ENCODE measurements around the gene NXPH4. TPM values are rescaled to one million over a fixed set of nuclear protein-coding genes. Genes with fewer than 3 reads are reported as not detected.

NXPH4 gene
- total and polyA plus RNA-seq, 7 experiments from 2014 or later, result 0.31 TPM; not detected in 6

DNA sequence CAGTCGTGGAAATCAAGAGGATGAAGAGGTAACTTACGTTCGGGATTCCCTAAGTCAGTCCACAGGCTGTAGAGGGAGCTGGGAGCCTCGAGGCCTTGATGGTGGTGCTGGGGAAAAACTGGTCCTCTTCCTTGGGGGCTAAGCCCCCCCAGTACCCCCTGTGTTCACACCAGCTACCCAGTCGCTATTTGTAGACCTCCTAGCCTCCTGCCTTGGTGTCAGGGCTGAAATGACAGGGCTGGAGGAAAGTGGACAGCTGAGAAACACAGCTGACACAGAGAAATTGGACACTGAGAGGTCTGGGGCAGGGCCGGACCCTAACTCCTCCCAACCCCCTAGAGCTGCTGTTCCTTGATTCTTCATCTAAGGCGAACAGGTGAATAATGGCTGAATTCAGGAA lies 34.4 kb downstream of the NXPH4 start, which contains the start of gene STAC3:
STAC3 (minus strand) TSS at position 232 of the 400 bp plus-strand sequence. CDS start 1,551 bp downstream, outside the sequence.
- POLR2A ChIA-PET, result interaction anchor here (0.6 kb wide), 1 partner anchor 8 kb away, joined by 3 read pairs; no protein-coding TSS in a partner anchor
- Mint-ChIP-seq H3K9me3 (peaks cover 0 to 2% (median 0%) of the 10 kb centered on the region in 11 donors), H3K36me3 (peaks cover 0 to 19% (median 12%) of the 10 kb centered on the region in 5 donors), H3K27ac (peak within 1 kb of the TSS in 1 of 9 donors; percentile 41), H3K4me1 (peaks cover 0 to 9% (median 6%) of the 10 kb centered on the region in 7 donors), H3K27me3 (peaks cover 0 to 4% (median 0%) of the 10 kb centered on the region in 5 donors), H3K4me3 (no peak within 1 kb of the TSS)
- ATAC-seq (no peak), DNase-seq (no peak)
- no peak within 1 kb of the TSS for H3K27ac ChIP-seq (ENCODE audit: low read depth, low read length)
- H3K9me3 ChIP-seq (ENCODE audit: control insufficient read depth in 2 of 3, low read length in 3 of 3), result no peaks in the 10 kb centered on the region
- no peaks in the 10 kb centered on the region for H3K27me3 ChIP-seq (ENCODE audit: control insufficient read depth in 2 of 2, insufficient read depth in 2 of 2, low read length in 2 of 2)
- peaks cover 0 to 15% (median 5%) of the 10 kb centered on the region in 3 experiments for H3K36me3 ChIP-seq (ENCODE audit: control insufficient read depth in 2 of 3, insufficient read depth in 3 of 3, low read length in 3 of 3)
- CTCF ChIA-PET, result interaction anchor here (0.6 to 1.1 kb wide), 4 partner anchors 8 to 143 kb away, joined by 3 to 4 read pairs (median 3); no protein-coding TSS in a partner anchor
- no peak within 1 kb of the TSS for H3K4me3 ChIP-seq (ENCODE audit: low read length)
- intact Hi-C loops (cut with micrococcal nuclease), result no loop called here
- H3K4me1 ChIP-seq (ENCODE audit: control insufficient read depth in 2 of 2, insufficient read depth in 2 of 2, low read length in 2 of 2), result no peaks in the 10 kb centered on the region

DNA sequence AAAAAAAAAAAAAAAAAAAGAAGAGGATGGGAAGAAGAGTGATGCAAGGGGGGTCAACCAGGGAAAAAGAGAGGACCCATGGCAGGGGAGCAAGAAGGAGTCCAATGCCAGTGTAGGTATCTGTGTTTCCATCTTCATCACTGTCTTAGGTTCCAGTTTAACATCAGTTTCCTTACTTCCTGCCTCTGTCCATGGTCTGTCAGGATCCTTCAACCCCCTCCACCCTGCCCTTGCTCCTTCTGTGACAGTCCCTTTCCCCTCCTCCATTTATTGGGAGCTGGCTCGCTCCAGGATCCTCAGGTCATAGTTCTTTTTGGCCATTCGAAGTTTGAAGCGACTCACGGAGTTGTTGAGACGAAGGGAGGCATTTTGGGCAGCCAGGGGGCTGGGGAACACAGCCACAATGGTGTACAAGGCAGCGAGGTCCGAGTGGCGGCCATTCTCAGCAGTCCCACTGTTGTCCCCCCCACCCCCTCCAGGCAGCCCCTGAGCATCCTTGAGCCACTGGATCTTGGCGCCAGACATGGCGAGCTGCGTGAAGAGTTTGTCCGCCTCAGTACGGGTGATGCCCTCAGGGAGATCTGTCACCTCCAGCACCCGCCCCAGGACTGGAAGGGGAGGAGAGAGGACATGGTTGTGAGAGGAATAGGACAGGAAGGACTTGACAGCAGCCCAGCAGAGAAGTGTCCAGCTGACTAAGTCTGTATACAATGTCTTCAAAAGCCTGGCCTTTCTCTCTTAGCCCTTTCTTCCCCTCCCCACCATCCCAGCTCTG lies 38.1 kb downstream of the NXPH4 start:
- Mint-ChIP-seq H3K4me3 (no peak overlapping the region), H3K36me3 (peaks cover 0 to 39% (median 22%) of the 10 kb centered on the region in 5 donors), H3K9me3 (no peaks in the 10 kb centered on the region), H3K27ac (peak overlapping the region in 1 of 9 donors; percentile 16), H3K4me1 (no peaks in the 10 kb centered on the region), H3K27me3 (no peaks in the 10 kb centered on the region)
- POLR2A ChIA-PET, result no interaction called here
- H3K4me1 ChIP-seq (ENCODE audit: control insufficient read depth in 2 of 2, insufficient read depth in 2 of 2, low read length in 2 of 2), result no peaks in the 10 kb centered on the region
- H3K9me3 ChIP-seq (ENCODE audit: control insufficient read depth in 2 of 3, low read length in 3 of 3), result no peaks in the 10 kb centered on the region
- intact Hi-C loops (cut with micrococcal nuclease), result no loop called here
- H3K27ac ChIP-seq (ENCODE audit: low read depth, low read length), result no peak overlapping the region
- CTCF ChIA-PET, result interaction anchor here (0.7 to 1.2 kb wide), 2 partner anchors 32 to 466 kb away, joined by 3 to 4 read pairs; no protein-coding TSS in a partner anchor
- peaks cover 10 to 50% (median 33%) of the 10 kb centered on the region in 3 experiments for H3K36me3 ChIP-seq (ENCODE audit: control insufficient read depth in 2 of 3, insufficient read depth in 3 of 3, low read length in 3 of 3)
- ATAC-seq (no peak), DNase-seq (no peak)
- H3K27me3 ChIP-seq (ENCODE audit: control insufficient read depth in 2 of 2, insufficient read depth in 2 of 2, low read length in 2 of 2), result no peaks in the 10 kb centered on the region
- no peak overlapping the region for H3K4me3 ChIP-seq (ENCODE audit: low read length)

DNA sequence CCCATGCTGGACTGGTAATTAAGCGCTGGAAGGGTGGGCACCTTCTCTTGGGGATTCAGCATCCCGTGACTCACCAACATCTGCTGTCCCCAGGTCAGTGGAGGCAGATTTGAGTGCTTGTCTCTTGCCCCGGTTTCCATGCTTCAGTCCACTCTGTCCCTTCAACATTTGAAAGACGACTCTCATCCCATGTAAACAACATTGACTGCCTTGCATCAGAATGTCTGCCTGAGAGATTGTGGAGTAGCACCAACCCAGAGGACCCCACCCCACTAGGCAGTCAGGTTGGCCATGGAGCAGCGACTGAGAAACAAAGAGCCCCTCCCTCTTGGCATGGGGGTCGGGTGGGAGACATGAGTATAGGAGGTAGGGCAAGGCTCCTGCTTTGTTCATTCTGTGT lies 39.3 kb downstream of the NXPH4 start:
- Mint-ChIP-seq H3K4me1 (no peaks in the 10 kb centered on the region), H3K9me3 (no peaks in the 10 kb centered on the region), H3K36me3 (peaks cover 5 to 47% (median 29%) of the 10 kb centered on the region in 5 donors), H3K4me3 (no peak overlapping the region), H3K27me3 (no peaks in the 10 kb centered on the region), H3K27ac (no peak overlapping the region)
- ChIA-PET CTCF (no interaction called here), POLR2A (no interaction called here)
- ATAC-seq, result no peak
- H3K9me3 ChIP-seq (ENCODE audit: control insufficient read depth in 2 of 3, low read length in 3 of 3), result no peaks in the 10 kb centered on the region
- H3K27ac ChIP-seq (ENCODE audit: low read depth, low read length), result no peak overlapping the region
- no peak overlapping the region for H3K4me3 ChIP-seq (ENCODE audit: low read length)
- peaks cover 10 to 62% (median 38%) of the 10 kb centered on the region in 3 experiments for H3K36me3 ChIP-seq (ENCODE audit: control insufficient read depth in 2 of 3, insufficient read depth in 3 of 3, low read length in 3 of 3)
- no peak for DNase-seq
- no peaks in the 10 kb centered on the region for H3K27me3 ChIP-seq (ENCODE audit: control insufficient read depth in 2 of 2, insufficient read depth in 2 of 2, low read length in 2 of 2)
- intact Hi-C loops (cut with micrococcal nuclease), result no loop called here
- H3K4me1 ChIP-seq (ENCODE audit: control insufficient read depth in 2 of 2, insufficient read depth in 2 of 2, low read length in 2 of 2), result no peaks in the 10 kb centered on the region

DNA sequence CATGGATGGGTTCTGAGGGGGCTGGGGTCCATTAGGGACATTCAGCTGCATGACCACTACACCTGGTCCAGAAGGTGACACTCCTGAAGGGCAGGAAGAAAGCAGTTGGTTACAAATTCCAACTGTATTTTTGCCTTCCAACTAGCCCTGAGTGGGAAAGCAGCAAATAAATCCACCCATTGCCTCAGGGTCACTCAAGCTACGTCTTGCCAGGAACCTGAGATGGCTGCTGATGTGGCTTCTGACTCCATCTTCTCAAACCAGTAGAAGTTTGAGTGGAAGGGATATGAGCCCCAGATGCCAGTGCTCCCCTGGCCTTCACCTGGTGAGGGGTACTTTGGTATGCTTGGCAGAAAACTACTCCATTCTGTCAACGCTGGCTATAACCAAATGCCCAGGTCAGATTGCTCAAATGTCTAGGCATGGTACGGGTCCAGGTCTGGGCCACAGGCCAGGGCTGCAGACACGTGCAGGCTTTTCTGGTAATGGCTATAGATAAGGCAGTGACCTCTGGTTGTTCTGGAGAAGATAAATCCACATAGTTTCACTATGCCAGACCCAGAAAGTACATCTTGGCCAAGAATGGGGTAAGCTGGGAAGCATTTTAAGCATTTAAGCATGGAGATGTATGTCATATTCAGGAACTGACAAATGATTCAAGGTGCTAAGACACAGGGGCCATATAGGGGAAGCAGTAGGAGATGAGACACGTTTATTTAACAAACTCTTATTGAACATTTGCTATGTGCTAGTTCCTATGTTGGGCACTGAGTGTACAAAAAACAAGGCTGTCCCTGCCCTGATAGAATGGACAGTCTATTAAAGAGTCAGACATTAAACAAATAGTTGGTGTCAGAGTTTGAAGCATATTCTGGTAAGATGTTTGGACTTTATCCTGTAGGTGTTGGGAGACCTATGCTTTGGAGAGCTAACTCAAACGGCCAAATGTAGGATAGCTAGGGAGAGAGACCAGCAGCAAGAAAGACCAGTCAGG lies 42.7 kb downstream of the NXPH4 start:
- H3K4me1 ChIP-seq (ENCODE audit: control insufficient read depth in 2 of 2, insufficient read depth in 2 of 2, low read length in 2 of 2), result no peaks in the 10 kb centered on the region
- no peaks in the 10 kb centered on the region for H3K9me3 ChIP-seq (ENCODE audit: control insufficient read depth in 2 of 3, low read length in 3 of 3)
- ATAC-seq (no peak), DNase-seq (no peak)
- H3K4me3 Mint-ChIP-seq, result no peak overlapping the region
- H3K36me3 ChIP-seq (ENCODE audit: control insufficient read depth in 2 of 3, insufficient read depth in 3 of 3, low read length in 3 of 3), result peaks cover 22 to 86% (median 42%) of the 10 kb centered on the region in 3 experiments
- no peaks in the 10 kb centered on the region for H3K9me3 Mint-ChIP-seq
- no peaks in the 10 kb centered on the region for H3K27me3 Mint-ChIP-seq
- intact Hi-C loops (cut with micrococcal nuclease), result no loop called here
- H3K27me3 ChIP-seq (ENCODE audit: control insufficient read depth in 2 of 2, insufficient read depth in 2 of 2, low read length in 2 of 2), result no peaks in the 10 kb centered on the region
- peaks cover 5 to 65% (median 33%) of the 10 kb centered on the region in 5 donors for H3K36me3 Mint-ChIP-seq
- no peak overlapping the region for H3K4me3 ChIP-seq (ENCODE audit: low read length)
- CTCF ChIA-PET, result interaction anchor here (0.6 to 1.8 kb wide), 4 partner anchors 18 to 195 kb away, joined by 3 to 7 read pairs (median 3); partner anchors contain the start of gene INHBE
- peaks cover 0 to 5% (median 0%) of the 10 kb centered on the region in 7 donors for H3K4me1 Mint-ChIP-seq
- POLR2A ChIA-PET, result interaction anchor here (1.5 kb wide), 1 partner anchor 10 kb away, joined by 3 read pairs; no protein-coding TSS in a partner anchor
- H3K27ac Mint-ChIP-seq, result peak overlapping the region in 2 of 9 donors; percentile 24 to 46
- no peak overlapping the region for H3K27ac ChIP-seq (ENCODE audit: low read depth, low read length)

DNA sequence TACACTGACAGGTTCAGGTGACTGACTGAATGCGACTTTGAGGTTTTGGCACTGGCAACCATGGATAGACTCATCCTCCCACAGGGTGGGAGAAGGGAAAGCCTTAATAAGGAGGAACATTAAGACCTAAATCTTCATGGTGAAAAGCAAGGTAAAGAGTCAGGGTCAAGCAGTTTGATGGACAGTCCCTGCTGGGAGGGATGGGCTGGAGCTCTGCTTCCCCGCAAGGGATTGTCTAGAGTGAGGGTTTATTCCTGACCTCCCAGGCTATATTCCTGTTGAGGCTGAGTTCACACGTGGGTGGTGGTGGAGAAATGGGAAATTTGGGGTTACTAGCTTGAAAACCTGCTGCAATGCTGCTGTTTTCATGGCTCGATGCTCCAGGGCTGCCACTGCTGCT lies 43.8 kb downstream of the NXPH4 start:
- Histone ChIP-seq H3K27me3 (ENCODE audit: control insufficient read depth in 2 of 2, insufficient read depth in 2 of 2, low read length in 2 of 2) (no peaks in the 10 kb centered on the region), H3K4me3 (ENCODE audit: low read length) (no peak overlapping the region), H3K27ac (ENCODE audit: low read depth, low read length) (no peak overlapping the region), H3K36me3 (ENCODE audit: control insufficient read depth in 2 of 3, insufficient read depth in 3 of 3, low read length in 3 of 3) (peaks cover 22 to 84% (median 40%) of the 10 kb centered on the region in 3 experiments), H3K4me1 (ENCODE audit: control insufficient read depth in 2 of 2, insufficient read depth in 2 of 2, low read length in 2 of 2) (no peaks in the 10 kb centered on the region), H3K9me3 (ENCODE audit: control insufficient read depth in 2 of 3, low read length in 3 of 3) (no peaks in the 10 kb centered on the region)
- H3K36me3 Mint-ChIP-seq, result peaks cover 5 to 69% (median 36%) of the 10 kb centered on the region in 5 donors
- no peaks in the 10 kb centered on the region for H3K9me3 Mint-ChIP-seq
- CTCF ChIA-PET, result interaction anchor here (0.6 to 2.2 kb wide), 5 partner anchors 17 to 194 kb away, joined by 3 to 7 read pairs (median 3); partner anchors contain the start of gene INHBE
- no peak overlapping the region for H3K4me3 Mint-ChIP-seq
- no peak for ATAC-seq
- no peaks in the 10 kb centered on the region for H3K27me3 Mint-ChIP-seq
- POLR2A ChIA-PET, result interaction anchor here (1.5 kb wide), 1 partner anchor 9 kb away, joined by 3 read pairs; no protein-coding TSS in a partner anchor
- intact Hi-C loops (cut with micrococcal nuclease), result no loop called here
- no peak for DNase-seq
- no peak overlapping the region for H3K27ac Mint-ChIP-seq
- H3K4me1 Mint-ChIP-seq, result peaks cover 0 to 5% (median 0%) of the 10 kb centered on the region in 7 donors

DNA sequence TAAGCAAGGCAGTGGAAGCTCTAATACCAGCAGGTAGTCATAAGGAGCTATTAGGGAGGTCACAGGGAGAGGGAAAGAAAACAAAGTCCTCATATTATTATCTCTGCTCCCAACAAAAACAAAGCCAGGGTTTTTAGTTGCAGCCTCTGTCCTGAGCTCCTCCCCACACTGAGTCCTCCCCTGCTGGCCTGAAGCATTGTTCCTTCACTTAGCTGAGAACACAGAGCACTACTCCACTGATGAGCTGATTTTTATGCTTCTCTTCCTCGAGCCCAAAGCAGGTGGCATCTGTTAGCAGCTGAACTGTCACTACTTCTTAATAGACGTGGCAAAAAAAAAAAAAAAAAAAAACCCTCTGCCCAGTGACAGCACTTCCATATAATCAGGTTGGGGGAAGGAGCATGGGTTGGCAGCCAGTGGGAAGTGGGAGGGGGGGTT lies 44.9 kb downstream of the NXPH4 start:
- intact Hi-C loops (cut with micrococcal nuclease), result no loop called here
- H3K36me3 Mint-ChIP-seq, result peaks cover 5 to 61% (median 27%) of the 10 kb centered on the region in 5 donors
- peak overlapping the region in 1 of 9 donors; percentile 64 for H3K27ac Mint-ChIP-seq
- Histone ChIP-seq H3K36me3 (ENCODE audit: control insufficient read depth in 2 of 3, insufficient read depth in 3 of 3, low read length in 3 of 3) (peaks cover 22 to 77% (median 34%) of the 10 kb centered on the region in 3 experiments), H3K27me3 (ENCODE audit: control insufficient read depth in 2 of 2, insufficient read depth in 2 of 2, low read length in 2 of 2) (no peaks in the 10 kb centered on the region), H3K27ac (ENCODE audit: low read depth, low read length) (no peak overlapping the region), H3K9me3 (ENCODE audit: control insufficient read depth in 2 of 3, low read length in 3 of 3) (no peaks in the 10 kb centered on the region), H3K4me3 (ENCODE audit: low read length) (no peak overlapping the region), H3K4me1 (ENCODE audit: control insufficient read depth in 2 of 2, insufficient read depth in 2 of 2, low read length in 2 of 2) (no peaks in the 10 kb centered on the region)
- ATAC-seq (no peak), DNase-seq (no peak)
- peaks cover 0 to 5% (median 0%) of the 10 kb centered on the region in 7 donors for H3K4me1 Mint-ChIP-seq
- no peaks in the 10 kb centered on the region for H3K27me3 Mint-ChIP-seq
- H3K4me3 Mint-ChIP-seq, result no peak overlapping the region
- CTCF ChIA-PET, result interaction anchor here (0.6 to 2.2 kb wide), 3 partner anchors 17 to 191 kb away, joined by 3 to 6 read pairs (median 5); no protein-coding TSS in a partner anchor
- no peaks in the 10 kb centered on the region for H3K9me3 Mint-ChIP-seq
- POLR2A ChIA-PET, result no interaction called here
